Renal cortical epithelial cell (primary cell): ENCODE results near the gene GAMT. TPM values are rescaled to one million over a fixed set of nuclear protein-coding genes. Genes with fewer than 3 reads are reported as not detected.
A peak's percentile ranks its signal among the peaks of the same experiment; 100 is the strongest.

ENCODE experiments used
- DNase-seq: peaks from one replicate; pipeline ENCODE4 v3.0.0-alpha.2; 2011; ENCODE audit warnings: low read depth
- total RNA-seq: library from RNA; depleted of rRNA; stranded (reverse); fragments of >200 nt; gene quantifications from 2 replicates; pipeline ENCODE4 v1.2.3, GENCODE V29; 2014

Gene GAMT
- total RNA-seq, 1 donor from 2014 or later = 15.4 TPM

DNA sequence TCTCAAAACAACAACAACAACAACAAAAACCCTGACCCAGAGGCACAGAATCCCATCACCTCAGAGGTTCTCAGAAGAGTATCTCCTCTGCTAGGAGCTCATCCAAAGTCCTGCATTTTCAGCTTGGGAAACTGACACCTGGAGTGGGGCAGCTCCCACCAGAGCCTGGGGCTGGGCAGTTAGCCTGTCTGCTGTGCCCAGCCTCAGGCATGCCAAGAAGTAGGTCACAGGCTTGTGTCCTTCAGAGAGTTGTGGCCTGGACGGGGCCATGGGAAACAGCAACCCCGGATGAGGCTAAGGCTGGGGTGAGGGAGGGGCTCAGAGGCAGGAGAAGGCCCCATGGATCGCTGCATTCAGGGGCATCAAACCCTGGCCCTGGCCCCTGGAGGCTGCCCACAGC is 15.5 kb downstream of the GAMT start:
- DNase-seq = no peak

DNA sequence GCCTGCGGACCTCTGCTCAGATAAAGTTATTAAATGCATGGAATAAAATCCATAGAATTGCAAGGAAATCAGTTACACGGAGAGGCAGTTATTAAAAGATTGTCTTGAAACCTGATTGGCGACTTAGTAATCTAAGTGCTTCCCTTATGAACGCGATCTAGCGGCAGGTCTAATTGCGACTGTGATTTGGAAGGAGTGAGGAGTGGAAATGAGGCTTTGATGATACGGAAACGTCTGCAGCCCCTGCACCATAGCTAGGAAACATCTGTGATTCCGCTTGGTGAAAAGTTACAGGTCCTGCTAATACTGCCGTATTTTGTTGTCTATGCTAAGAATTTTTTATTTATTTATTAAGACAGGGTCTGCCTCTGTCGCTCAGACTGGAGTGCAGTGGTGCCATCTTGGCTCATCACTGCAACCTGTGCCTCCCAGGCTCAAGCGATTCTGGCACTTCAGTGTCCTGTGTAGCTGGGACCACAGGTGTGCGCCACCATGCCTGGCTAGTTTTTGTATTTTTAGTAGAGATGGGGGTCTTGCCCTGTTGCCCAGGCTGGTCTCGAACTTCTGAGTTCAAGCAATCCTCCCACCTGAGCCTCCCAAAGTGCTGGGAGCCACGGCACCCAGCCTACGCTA is 16.7 kb downstream of the GAMT start:
- DNase-seq = no peak

DNA sequence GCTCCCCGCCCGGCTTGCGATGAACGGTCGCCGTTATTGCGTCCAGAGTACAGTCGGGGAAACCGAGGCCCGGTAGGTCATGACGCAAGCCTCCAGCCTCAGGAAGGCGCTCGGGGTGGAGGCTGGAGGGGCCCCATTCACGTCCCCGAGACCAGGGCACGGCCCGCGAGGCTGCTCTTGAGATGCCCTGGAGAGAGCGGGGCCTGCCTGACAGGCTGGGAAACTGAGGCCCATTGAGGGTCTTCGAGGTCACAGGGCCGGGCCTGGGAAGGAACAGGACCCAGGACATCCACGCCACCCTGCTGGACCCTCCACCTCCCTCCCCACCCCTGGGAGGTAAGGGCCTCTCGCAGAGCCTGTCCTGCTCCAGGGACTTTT is 17.3 kb downstream of the GAMT start:
- DNase-seq = no peak

DNA sequence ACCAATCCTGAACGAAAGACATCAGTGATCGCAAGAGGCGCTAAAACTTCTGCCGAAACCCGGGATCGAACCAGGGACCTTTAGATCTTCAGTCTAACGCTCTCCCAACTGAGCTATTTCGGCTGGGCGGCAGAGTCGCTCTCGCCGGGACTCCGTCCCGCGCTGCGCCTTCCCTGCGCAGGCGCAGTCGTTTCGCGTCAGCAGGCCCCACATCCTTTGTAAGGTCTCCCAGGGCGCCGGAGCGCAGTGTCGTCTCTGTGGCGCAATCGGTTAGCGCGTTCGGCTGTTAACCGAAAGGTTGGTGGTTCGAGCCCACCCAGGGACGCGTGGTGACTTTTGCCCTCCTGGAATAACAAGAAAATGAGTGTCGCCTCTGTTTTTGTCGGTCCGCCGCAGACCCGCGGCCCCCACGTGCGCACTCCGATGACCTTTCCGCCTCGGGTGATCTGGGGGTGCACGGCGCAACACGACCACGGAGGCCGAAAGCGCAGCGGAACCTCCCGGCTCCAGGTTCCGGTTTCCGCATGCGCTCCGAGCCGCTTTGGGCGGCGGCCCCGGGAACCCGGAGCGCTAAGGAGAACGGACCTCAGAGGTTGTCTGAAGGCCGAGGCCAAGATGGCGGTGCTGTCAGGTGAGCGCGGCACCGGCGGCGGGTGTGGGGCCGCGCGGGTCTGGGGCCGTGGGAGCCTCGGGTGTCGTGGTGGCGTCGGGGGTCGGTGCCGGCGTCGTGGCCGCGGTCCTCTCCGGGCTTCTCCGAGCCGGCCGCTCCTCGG is 17.8 kb downstream of the GAMT start, which contains the start of gene NDUFS7:
TSS of gene NDUFS7 (plus strand) at position 596 of the 773 bp plus-strand sequence. CDS start at position 616, 20 bp downstream.
- peak; percentile 56 for DNase-seq

DNA sequence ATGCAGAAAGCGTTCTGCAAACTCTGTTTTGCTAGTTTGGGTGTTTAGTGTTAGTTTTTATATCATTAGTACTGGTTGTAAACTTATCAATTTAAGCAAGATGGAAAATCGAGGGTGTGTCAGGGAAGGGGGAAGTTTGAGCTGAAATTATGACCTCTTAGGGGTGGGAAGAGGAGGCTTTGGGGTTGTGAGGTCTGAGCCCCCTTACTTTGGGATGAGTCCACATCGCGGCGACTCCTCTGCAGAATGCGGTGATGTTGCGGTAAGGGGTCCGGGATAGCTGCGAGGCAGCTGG is 18.4 kb downstream of the GAMT start:
- DNase-seq = no peak

DNA sequence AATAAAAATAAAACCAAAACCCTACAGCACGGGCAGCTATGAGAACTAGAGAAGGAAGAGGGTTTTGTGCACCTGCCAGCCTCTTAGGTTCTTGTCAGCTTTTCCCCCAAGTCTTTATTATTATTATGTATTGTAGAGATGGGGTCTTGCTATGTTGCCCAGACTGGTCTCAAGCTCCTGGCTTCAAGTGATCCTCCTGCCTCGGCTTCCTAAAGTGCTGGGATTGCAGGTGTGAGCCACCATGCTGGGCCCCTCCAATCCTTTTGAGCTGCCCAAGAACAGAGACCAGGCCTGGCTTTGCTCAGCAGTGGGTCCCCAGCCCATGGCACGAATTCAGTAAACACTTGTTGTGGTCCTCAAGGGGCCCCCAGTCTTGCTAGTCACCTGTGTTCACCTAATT is 19.1 kb downstream of the GAMT start:
- no peak for DNase-seq

DNA sequence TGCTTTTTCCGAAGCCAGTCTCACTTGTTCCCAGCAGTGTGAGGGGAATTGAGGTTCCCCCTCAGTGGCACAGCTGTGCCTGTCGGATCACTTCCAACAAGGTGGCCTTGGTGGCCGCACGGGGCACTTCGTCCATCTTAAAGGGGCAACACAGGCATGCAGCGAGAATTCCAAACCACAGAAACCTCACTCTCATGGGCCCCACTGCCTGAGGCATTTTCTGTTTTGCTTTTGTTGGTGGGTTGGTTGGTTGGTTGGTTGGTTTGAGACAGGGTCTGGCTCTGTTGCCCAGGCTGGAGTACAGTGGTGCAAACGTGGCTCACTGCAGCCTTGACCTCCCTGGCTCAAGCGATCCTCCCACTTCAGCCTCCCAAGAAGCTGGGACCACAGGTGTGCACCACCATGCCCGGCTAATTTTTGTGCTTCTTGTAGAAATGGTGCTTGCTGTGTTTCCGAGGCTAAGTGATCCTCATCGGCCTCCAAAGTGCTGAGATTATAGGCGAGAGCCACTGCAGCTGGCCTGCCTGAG is 21.3 kb downstream of the GAMT start:
- DNase-seq = no peak

DNA sequence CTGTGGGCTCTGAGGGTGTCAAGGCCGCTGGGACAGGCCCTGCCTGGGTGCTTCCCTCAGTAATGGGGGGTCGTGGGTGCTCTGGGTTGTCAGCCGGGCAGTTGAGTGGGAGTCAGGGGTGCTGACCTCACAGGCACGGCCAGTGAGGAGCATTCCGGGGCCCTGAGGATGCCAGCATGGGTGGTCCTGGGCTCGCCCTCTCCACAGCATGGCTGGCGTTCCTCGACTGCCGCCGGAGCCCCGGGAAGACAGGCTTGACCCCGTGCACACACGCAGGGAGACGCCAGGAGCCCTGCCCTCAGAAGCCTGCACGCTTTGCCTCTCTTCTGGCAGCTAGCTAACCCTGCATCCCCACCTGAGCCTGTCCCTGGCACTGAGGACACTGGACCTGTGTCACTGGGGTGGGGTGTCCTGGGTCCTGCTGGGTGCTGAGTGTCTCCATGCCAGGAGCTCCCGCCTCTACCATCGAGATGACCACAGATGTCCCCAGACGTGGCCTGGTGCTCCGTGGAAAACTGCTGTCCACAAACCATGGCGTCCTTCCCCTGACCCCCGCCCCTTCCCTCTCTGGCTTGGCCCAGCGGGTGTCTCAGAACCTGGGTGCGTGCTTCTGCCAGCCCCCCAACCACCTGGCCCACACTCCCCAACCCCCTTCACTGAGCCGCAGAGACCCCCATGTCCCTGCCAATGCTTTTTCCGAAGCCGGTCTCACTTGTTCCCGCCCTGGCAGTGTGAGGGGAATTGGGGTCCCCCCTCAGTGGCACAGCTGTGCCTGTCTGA is 22.0 kb downstream of the GAMT start:
- no peak for DNase-seq

DNA sequence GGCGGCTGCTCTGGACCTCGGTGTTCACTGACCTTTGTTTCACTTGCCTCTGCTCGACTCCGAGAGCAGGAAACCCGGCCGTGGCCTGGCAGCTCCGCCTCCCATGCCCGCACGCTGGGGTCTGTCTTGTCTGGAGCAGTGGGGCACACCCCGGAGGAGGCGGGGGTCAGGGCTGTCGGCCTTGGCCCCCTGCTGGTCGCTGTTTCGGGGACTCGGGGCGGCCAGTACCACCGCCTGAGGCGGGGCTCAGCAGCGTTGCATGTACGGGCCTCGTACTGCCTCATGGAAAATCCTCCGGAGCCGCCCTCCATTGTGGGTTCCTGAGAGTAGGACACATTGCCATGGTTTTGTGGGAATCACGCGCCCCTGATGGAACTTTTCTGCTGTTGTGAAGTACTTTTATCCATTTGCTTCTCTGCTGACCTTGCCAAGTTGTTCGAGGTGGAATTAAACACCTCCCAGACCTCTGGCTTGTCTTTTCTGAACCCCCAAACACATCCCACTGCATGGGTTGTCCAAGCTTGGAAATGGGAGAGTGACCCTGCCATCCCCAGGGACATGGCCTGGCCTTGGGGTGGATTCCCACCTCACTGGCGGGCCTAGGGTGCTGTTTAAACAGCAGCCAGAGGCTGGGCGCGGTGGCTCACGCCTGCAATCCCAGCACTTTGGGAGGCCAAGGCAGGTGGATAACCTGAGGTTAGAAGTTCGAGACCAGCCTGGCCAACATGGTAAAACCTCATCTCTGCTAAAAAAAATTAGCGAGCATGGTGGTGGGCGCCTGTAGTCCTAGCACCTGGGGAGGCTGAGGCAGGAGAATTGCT is 23.2 kb downstream of the GAMT start:
- DNase-seq = no peak

DNA sequence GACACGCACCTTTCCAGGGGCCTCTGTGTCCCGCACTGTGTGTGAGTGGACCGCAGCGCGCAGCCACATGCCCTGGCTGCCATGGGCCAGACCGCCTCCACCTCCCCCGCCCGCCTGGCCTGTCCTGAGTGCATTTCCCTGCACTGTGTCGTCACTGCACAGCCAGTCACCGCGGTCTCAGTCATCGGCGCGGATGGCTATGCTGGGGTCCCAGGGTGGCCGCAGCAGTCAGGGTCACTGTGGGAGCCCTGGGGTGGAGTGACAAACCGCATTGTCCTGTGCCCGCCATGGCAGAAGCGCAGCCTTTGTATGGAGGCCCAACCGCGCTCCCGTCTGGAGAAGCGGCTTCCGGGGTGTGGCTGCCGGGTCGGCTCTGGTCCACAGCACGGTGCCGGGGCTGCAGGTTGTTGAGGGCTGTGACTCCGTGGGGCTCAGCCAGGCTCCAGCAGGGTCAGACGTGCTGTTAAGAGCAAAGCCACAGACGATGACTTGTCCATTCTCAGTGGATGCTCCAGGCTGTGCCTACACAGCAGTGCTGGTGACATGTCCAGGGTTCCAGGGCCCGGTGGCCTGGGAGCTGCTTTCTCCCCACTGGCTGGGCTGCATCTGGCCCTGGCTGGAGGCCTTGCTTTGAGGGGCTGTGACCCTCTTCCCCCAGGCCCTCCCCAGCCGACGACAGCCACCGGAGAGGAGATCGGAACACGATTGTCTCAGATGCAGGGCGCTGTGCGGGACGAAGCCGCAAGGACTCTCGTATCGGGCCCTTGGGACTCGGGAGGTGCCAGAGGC is 24.0 kb downstream of the GAMT start:
- no peak for DNase-seq

DNA sequence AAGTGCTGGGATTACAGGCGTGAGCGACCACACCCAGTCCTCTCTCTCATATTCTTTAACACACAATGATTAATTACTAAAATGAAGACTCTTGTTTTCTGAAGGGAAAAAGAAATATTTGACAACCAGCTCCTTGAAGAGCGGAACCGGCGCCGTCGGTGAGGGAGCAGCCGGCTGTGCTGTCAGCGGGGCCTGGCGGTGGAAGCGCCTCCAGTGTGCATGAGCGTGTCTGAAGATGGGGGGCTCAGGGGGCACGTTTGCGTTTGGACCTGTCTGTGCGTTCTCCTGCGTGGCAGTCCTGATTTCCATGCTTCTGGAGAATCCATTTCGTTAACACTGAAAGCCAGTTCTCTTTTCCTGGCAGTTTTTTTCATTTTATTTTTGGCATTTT is 24.9 kb downstream of the GAMT start:
- no peak for DNase-seq

DNA sequence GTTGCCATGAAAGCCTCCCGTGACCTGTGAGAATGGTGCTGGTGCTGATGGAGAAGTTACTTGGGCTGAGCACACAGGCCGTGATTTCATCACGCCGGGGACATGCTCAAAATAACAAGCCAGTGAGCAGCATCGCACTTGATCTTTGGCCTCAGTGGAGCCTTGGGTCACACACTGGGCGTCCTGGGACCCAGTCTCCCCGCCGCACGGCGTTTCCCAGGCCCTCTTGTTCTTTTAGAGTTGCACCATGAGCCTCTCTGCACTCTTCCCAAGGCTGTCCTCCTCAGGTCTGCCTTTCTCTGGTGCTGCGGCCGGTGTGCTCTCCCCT is 27.1 kb downstream of the GAMT start:
- DNase-seq = no peak

DNA sequence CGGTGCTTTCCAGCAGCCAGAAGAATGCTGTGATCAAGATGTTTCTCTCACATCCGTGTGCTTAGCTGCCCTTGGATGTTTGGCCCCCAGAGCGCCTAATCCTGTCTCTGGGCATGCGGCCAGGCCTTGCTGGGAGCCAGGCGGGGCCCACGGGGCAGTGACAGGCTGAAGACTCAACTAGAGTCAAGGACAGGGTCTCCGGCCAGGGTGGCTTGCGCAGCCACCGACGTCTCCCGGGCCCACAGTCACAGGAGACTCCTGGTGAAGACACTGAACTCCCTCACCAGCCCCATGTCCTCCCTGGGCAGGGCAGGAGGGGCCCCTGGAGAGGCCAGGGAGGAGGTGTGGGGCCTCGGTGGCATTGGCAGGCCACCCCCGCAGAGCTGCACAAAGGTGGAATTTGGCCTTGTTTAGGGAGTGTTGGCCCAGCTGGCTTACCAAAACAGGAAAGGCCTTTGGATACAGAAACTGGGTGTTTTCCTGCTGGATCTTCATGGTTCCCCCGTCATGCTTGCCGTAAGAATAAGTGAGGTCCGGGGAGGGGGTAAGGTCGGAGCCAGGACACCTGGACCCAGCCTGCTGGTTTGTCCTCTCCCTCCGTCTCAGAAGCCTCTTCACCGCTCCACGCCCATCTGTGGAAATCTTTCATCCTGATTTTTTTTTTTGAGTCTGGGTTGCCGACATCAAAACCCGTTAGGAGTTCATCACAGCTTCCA is 27.6 kb downstream of the GAMT start:
- DNase-seq = no peak

DNA sequence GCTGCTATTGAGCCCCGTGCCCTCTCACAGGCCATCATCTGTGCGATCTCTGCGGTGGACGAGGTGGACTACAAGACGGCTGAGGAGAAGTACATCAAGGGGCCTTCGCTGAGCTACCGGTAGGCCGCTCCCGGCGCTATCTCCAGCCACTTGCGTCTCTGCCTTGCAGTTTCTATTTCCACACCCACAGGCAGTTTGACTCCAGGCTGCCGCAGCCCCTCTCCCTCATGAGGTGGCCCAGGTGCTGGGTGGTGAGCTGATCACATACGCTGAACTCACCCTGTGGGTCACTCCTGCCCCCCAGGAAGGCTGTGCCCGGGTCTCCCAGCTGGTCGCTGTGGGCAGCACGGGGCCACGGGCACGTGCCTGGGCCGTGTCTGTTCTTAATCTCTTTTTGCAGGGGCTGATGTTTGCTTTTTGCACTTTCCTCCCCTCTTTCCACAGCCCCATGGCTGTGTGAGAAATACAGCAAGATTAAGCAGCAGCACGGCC is 28.3 kb downstream of the GAMT start:
- no peak for DNase-seq

DNA sequence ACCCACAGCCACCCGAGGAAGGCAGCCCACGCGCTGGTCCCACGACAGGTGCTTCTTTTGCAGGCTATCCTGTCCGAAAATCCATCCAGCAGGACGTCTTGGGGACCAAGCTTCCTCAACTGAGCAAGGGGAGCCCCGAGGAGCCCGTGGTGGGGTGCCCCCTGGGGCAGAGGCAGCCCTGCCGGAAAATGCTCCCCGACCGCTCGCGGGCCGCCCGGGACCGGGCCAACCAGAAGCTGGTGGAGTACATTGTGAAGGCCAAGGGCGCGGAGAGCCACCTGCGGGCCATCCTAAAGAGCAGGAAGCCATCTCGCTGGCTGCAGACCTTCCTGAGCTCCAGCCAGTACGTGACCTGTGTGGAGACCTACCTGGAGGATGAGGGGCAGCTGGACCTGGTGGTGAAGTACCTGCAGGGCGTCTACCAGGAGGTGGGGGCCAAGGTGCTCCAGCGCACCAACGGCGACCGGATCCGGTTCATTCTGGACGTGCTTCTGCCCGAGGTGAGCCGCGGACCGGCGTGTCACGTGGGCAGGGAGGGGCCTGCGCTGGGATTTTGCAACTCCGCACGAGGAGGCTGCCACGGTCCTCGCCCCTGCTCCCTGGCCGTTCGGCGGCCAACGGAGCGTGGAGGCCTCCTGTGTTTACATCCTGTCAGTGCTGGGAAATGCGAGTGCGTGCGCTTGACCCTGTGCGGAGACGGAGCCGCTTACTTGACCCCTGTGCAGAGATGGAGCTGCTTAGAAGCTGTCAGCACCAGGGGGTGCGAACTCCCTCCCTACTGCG is 30.6 kb downstream of the GAMT start:
- DNase-seq = peak; percentile 80

DNA sequence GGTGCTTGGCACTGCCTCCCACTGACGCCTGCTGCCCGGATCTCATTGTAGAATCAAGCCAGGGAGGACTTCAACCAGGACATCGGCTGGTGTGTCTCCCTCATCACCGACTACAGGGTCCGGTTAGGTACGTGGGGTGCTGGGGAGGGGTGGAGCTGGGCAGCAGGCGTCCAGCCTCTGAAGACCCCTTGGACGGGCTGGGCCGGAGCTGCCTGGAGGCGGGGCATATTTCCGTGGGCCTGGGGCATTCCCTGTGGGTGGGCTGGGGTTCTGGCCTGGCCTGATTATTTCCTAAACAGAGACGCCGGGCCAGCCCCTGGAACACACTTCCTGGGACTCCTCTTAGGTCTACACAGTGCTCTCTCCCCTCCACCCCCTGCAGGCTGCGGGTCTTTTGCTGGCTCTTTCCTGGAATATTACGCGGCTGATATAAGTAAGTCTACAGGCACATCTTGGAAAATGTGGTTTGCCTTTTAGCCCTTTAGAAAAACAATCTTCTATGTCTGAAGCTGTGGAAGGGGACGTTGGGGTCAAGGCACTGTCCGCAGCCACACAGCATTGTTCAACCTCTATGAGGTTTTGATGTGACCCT is 32.0 kb downstream of the GAMT start:
- no peak for DNase-seq

DNA sequence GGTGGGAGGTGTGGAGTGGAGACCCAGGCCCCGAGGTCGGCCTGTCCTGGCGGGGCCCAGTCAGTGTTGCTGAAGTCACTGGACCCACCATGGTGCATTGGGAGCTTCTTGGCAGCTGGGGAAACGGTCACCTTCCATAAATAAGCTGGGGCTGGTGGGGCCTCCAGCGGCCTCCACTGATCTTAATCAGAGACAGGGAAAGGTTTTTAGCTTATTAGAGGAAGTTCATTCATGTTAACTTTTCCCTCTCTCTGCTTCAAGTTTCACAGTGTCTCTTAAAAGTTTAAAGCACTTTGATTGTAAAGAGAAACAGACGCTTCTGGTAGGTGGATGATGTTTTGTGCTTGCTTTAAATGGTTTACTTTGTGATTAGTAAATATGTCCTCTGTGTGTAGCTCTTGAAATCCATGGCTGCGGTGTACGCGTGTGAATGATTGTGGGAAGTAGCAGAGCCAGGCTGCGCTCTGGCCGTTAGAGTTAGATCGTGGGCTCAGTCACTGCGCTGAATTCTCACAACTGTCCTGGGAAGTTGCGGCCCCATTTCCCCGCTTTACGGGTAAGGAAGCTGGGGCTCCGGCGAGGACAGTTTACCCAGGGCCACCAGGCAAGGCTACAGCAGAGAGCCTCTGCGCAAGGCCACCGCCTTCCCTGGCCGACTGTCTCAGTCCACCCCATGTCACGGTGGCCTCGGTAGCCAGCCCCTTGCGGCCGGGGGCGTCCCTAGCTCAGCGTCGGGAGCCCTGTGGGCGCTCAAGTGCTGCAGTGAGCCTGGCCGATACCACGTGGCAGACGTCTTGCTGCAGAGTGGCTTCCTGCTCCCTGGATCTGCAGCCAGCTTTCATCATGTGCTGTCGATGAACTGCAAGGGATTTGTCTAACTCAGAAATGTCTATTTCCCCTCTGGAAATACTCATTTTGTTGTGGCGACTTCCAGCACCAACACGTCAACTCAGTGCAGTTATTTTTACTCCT is 34.2 kb downstream of the GAMT start:
- DNase-seq = no peak

DNA sequence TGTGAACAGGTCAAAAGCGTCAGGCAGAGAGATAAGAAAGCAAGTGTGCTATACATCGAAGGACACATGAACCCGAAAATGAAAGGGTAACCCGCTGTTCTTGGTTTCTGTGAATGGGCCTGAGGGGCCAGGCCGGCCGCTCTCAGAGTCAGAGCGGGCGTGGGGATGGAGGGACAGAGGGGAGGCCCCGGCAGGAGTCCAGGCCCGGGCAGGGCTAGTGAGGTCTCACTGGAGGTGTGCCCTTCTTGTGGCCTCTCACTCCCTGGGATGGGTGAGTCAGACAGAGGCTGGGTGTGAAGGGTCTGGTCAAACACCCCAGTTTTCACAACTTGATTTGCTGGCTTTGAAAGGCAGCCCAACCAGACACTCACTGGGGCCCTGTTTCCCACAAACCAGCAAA is 35.0 kb downstream of the GAMT start:
- no peak for DNase-seq
